Measurements from ENCODE around the gene MPRIP.

The MPRIP gene

GRCh38 chr17:17172990-17173389 is 130.7 kb downstream of the MPRIP start:
- no peak overlapping the region for H3K27ac ChIP-seq
- DNase-seq (ENCODE audit: low spot score), result no peak
- no peak overlapping the region for H3K4me3 ChIP-seq
- no peak for TF ChIP-seq CTCF (IDR thresholded peaks at IDR 0.05)

GRCh38 chr17:17173921-17174320 is 131.7 kb downstream of the MPRIP start:
- Histone ChIP-seq H3K4me3 (no peak overlapping the region), H3K27ac (no peak overlapping the region)
- DNase-seq (ENCODE audit: low spot score), result no peak
- TF ChIP-seq CTCF (IDR thresholded peaks at IDR 0.05), result no peak

- TF ChIP-seq CTCF (IDR thresholded peaks at IDR 0.05), result no peak
- DNase-seq (ENCODE audit: low spot score), result no peak
- Histone ChIP-seq H3K4me3 (no peak overlapping the region), H3K27ac (no peak overlapping the region)
Measured at GRCh38 chr17:17175340-17175739, 133.1 kb downstream of the MPRIP start.

- Histone ChIP-seq H3K27ac (no peak overlapping the region), H3K4me3 (no peak overlapping the region)
- DNase-seq (ENCODE audit: low spot score), result no peak
- no peak for TF ChIP-seq CTCF (IDR thresholded peaks at IDR 0.05)
Measured at GRCh38 chr17:17175917-17176316, 133.7 kb downstream of the MPRIP start.

GRCh38 chr17:17176341-17176740 is 134.1 kb downstream of the MPRIP start:
- H3K27ac ChIP-seq, result no peak overlapping the region

GRCh38 chr17:17177176-17177575 is 134.9 kb downstream of the MPRIP start:
- no peak overlapping the region for H3K4me3 ChIP-seq
- no peak for TF ChIP-seq CTCF (IDR thresholded peaks at IDR 0.05)
- no peak for DNase-seq (ENCODE audit: low spot score)
- H3K27ac ChIP-seq, result no peak overlapping the region

More at GRCh38 chr17:17176341-17176740, 134.1 kb downstream of the MPRIP start:
- no peak for TF ChIP-seq CTCF (IDR thresholded peaks at IDR 0.05)
- no peak overlapping the region for H3K4me3 ChIP-seq
- no peak for DNase-seq (ENCODE audit: low spot score)

- DNase-seq (ENCODE audit: low spot score), result no peak
- no peak overlapping the region for H3K27ac ChIP-seq
- no peak overlapping the region for H3K4me3 ChIP-seq
- no peak for TF ChIP-seq CTCF (IDR thresholded peaks at IDR 0.05)
Measured at GRCh38 chr17:17179371-17179827, 137.1 kb downstream of the MPRIP start.
